DOHH2 (cell line): ENCODE data around the gene RPTOR.

Source experiments
- H3F3A ChIP-seq: fragments of 200-600 bp; sonication (generic), shearing (Covaris generic); 2 replicates; pipeline ENCODE4 v1.6.0; 2016; ENCODE audit warnings: antibody characterized with exemption, mild to moderate bottlenecking; ENCODE audit not compliant: control insufficient read depth, insufficient read depth
- H3K27ac ChIP-seq: fragments of 200-600 bp; sonication (generic); 2 replicates; pipeline ENCODE4 v1.5.1; 2014; ENCODE audit warnings: low read depth, mild to moderate bottlenecking, low read length, moderate library complexity
- H3K27me3 ChIP-seq: fragments of 200-600 bp; sonication (generic); 2 replicates; pipeline ENCODE4 v1.6.1; 2014; ENCODE audit warnings: mild to moderate bottlenecking, low read length, mixed read lengths; ENCODE audit not compliant: control insufficient read depth
- H3K36me3 ChIP-seq: fragments of 200-600 bp; sonication (generic); 2 replicates; pipeline ENCODE4 v1.6.1; 2014; ENCODE audit warnings: mild to moderate bottlenecking, low read length, moderate library complexity, mixed read lengths; ENCODE audit not compliant: control insufficient read depth
- H3K4me1 ChIP-seq: fragments of 200-600 bp; sonication (generic); 2 replicates; pipeline ENCODE4 v1.6.1; 2014; ENCODE audit warnings: mild to moderate bottlenecking, low read length, mixed read lengths; ENCODE audit not compliant: control insufficient read depth
- H3K4me2 ChIP-seq: fragments of 200-600 bp; sonication (generic); 2 replicates; pipeline ENCODE4 v1.6.0; 2014; ENCODE audit warnings: mild to moderate bottlenecking, low read length, moderate library complexity
- H3K4me3 ChIP-seq: fragments of 200-600 bp; sonication (generic); 2 replicates; pipeline ENCODE4 v1.5.1; 2014; ENCODE audit warnings: mild to moderate bottlenecking, low read length, mixed read lengths
- H3K79me2 ChIP-seq: fragments of 200-600 bp; sonication (generic); 2 replicates; pipeline ENCODE4 v1.6.1; 2014; ENCODE audit warnings: mild to moderate bottlenecking, low read length, mixed read lengths; ENCODE audit not compliant: control insufficient read depth
- H3K9me2 ChIP-seq: fragments of 200-600 bp; sonication (generic); replicated peaks from 2 replicates; pipeline ENCODE4 v1.6.1; 2014; ENCODE audit warnings: mild to moderate bottlenecking, low read length, mixed read lengths; ENCODE audit not compliant: control insufficient read depth
- H3K9me3 ChIP-seq: fragments of 200-600 bp; sonication (generic); 2 replicates; pipeline ENCODE4 v1.6.1; 2014; ENCODE audit warnings: antibody characterized with exemption, low read length, mixed read lengths; ENCODE audit not compliant: control insufficient read depth, insufficient read depth
- H4K20me1 ChIP-seq: fragments of 200-600 bp; sonication (generic); 2 replicates; pipeline ENCODE4 v1.6.0; 2014; ENCODE audit warnings: low read depth, mild to moderate bottlenecking, antibody characterized with exemption, low read length, moderate library complexity; ENCODE audit not compliant: control insufficient read depth, insufficient read depth
- CTCF ChIP-seq: fragments of 200-600 bp; sonication (generic); IDR thresholded peaks from one replicate; pipeline ENCODE4 v1.5.1; 2014; ENCODE audit warnings: antibody characterized with exemption, mild to moderate bottlenecking, low read depth, low read length; ENCODE audit not compliant: poor library complexity, severe bottlenecking
- EZH2phosphoT487 ChIP-seq: fragments of 200-600 bp; sonication (generic); IDR thresholded peaks from 2 replicates; pipeline ENCODE4 v1.6.1; 2017; ENCODE audit warnings: borderline replicate concordance, mild to moderate bottlenecking, antibody characterized with exemption, low read length, moderate library complexity, mixed read lengths

The RPTOR gene

GRCh38 chr17:80925688-80926335 lies 381.2 kb downstream of the RPTOR start:
- Histone ChIP-seq H3K79me2 (no peaks in the 10 kb centered on the region), H3K9me2 (no peaks in the 10 kb centered on the region), H4K20me1 (no peaks in the 10 kb centered on the region), H3K4me3 (no peak overlapping the region), H3K27ac (no peak overlapping the region), H3F3A (no peaks in the 10 kb centered on the region), H3K9me3 (no peaks in the 10 kb centered on the region), H3K36me3 (peaks cover 2% of the 10 kb centered on the region; the same call in 1 of the 2 replicates), H3K4me2 (no peak overlapping the region), H3K27me3 (no peaks in the 10 kb centered on the region), H3K4me1 (no peaks in the 10 kb centered on the region)
- TF ChIP-seq EZH2phosphoT487 (no peak), CTCF (no peak)

DNA sequence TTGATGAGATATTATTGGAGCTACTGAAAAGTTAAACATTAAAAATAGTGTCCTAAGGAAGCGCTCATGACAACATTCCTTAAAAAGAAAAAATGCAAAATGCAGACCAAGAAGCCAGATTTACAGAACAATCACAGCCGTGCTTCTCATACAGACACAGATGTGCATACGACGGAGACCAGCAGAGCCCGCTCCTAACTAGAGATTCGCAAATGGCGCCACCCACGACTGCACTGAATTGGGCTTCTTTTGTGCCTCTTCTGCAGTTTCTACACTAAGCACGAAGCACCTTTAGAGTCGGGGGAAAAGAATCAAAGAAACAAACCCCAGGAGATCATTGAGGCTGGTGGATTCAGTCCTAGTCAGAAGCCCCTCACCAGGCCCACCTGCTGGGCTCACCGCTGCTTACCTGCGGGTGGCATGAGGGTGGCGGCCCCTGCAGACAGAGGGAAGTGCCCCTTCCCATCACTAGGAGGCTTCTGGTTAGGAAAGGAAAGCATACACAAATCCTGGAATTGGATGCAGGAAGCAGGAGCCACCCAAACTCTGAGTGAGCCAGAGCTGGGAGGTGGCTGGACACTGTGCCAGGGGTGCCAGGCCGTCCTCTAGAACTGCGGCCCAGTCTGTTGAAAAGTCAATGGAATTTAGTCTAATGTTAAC lies 382.1 kb downstream of the RPTOR start:
- no peaks in the 10 kb centered on the region for H4K20me1 ChIP-seq
- H3K79me2 ChIP-seq = no peaks in the 10 kb centered on the region
- H3K4me3 ChIP-seq = no peak overlapping the region
- no peak overlapping the region for H3K27ac ChIP-seq
- no peaks in the 10 kb centered on the region for H3K27me3 ChIP-seq
- no peaks in the 10 kb centered on the region for H3F3A ChIP-seq
- peaks cover 2% of the 10 kb centered on the region; the same call in 1 of the 2 replicates for H3K36me3 ChIP-seq
- no peaks in the 10 kb centered on the region for H3K4me1 ChIP-seq
- no peak overlapping the region for H3K4me2 ChIP-seq
- H3K9me2 ChIP-seq = no peaks in the 10 kb centered on the region
- no peaks in the 10 kb centered on the region for H3K9me3 ChIP-seq
- TF ChIP-seq CTCF (no peak), EZH2phosphoT487 (no peak)

DNA sequence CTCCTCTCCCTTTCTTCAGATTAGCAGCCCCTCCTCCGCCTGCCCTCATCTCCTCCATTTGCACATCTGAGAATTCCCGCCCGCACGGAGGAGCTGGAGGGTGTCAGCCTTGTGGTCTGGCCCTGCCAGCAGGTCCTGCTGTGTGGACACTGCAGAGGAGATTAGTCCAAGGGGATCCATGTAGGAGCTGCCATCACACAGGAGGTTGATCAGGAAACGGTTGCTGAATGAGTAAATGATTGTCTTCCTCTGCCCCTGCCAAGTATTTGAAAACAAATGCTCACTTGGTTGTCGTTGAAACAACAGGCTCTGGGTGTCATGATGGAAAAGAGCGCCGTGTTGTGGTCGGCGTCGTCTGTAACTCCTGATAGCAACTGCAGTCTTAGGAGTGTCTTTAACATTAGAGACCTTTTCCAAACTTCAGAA lies 383.2 kb downstream of the RPTOR start:
- Histone ChIP-seq H3K9me3 (no peaks in the 10 kb centered on the region), H3K4me3 (no peak overlapping the region), H3K79me2 (no peaks in the 10 kb centered on the region), H3F3A (no peaks in the 10 kb centered on the region), H3K4me2 (no peak overlapping the region), H3K9me2 (no peaks in the 10 kb centered on the region), H3K36me3 (peaks cover 2% of the 10 kb centered on the region; the same call in 1 of the 2 replicates), H3K27ac (no peak overlapping the region), H3K27me3 (no peaks in the 10 kb centered on the region), H3K4me1 (no peaks in the 10 kb centered on the region), H4K20me1 (no peaks in the 10 kb centered on the region)
- no peak for TF ChIP-seq EZH2phosphoT487
- TF ChIP-seq CTCF = no peak
